RWPE1 (cell line): Measurements from ENCODE around the gene TMSB4X.

Experiments
- CTCF ChIA-PET: fragments of 350-600 bp; sonication (Branson Sonifier 250); formaldehyde crosslinking; extraction: SDS; loops from one replicate; lab custom pipeline; 2021; lab: Yijun Ruan, JAX
- POLR2A ChIA-PET: fragments of 400-600 bp; formaldehyde crosslinking; extraction: SDS; loops from one replicate; lab custom pipeline; 2020; ENCODE audit warnings: antibody characterized with exemption; ENCODE audit not compliant: low non-redundant PET; lab: Yijun Ruan, JAX
- DNase-seq: peaks from one replicate; pipeline ENCODE4 v3.0.0; 2012; ENCODE audit warnings: low spot score
- H3K27ac ChIP-seq: fragments of 450-650 bp; 2 replicates; pipeline ENCODE4 v1.5.1; 2017
- CTCF ChIP-seq: fragments of 450-650 bp; conservative IDR thresholded peaks from 2 replicates; pipeline ENCODE4 v1.5.1; 2017; ENCODE audit warnings: low read depth, mild to moderate bottlenecking

Gene TMSB4X

GRCh38 chrX:12965131-12965940 is 9.6 kb upstream of the TMSB4X start:
- POLR2A ChIA-PET = no interaction called here
- DNase-seq = no peak
- no peak for TF ChIP-seq CTCF
- CTCF ChIA-PET = interaction anchor here (0.7 kb wide), 1 partner anchor 10 kb away, joined by 4 read pairs; no protein-coding TSS in a partner anchor
- H3K27ac ChIP-seq = no peak overlapping the region

GRCh38 chrX:12966151-12966550 is 8.8 kb upstream of the TMSB4X start:
- no peak overlapping the region for H3K27ac ChIP-seq
- ChIA-PET POLR2A (no interaction called here), CTCF (no interaction called here)
- no peak for TF ChIP-seq CTCF
- DNase-seq = no peak

- CTCF ChIA-PET = no interaction called here
Measured at GRCh38 chrX:12967711-12968465, 7.0 kb upstream of the TMSB4X start.

GRCh38 chrX:12970691-12971202 is 4.2 kb upstream of the TMSB4X start:
- POLR2A ChIA-PET = no interaction called here
- H3K27ac ChIP-seq = no peak overlapping the region
- DNase-seq = no peak
- TF ChIP-seq CTCF = no peak
- CTCF ChIA-PET = interaction anchor here (0.7 kb wide), 1 partner anchor 282 kb away, joined by 3 read pairs; no protein-coding TSS in a partner anchor

More at GRCh38 chrX:12967711-12968465, 7.0 kb upstream of the TMSB4X start:
- H3K27ac ChIP-seq = no peak overlapping the region
- no peak for TF ChIP-seq CTCF
- POLR2A ChIA-PET = no interaction called here
- no peak for DNase-seq

GRCh38 chrX:12971282-12972003 is 3.5 kb upstream of the TMSB4X start:
- POLR2A ChIA-PET = no interaction called here
- no peak overlapping the region for H3K27ac ChIP-seq
- no peak for TF ChIP-seq CTCF
- CTCF ChIA-PET = interaction anchor here (0.5 kb wide), 1 partner anchor 252 kb away, joined by 4 read pairs; no protein-coding TSS in a partner anchor
- no peak for DNase-seq

- no peak for DNase-seq
- no peak for TF ChIP-seq CTCF
- CTCF ChIA-PET = no interaction called here
- no peak overlapping the region for H3K27ac ChIP-seq
- POLR2A ChIA-PET = no interaction called here
Measured at GRCh38 chrX:12972243-12972642, 2.7 kb upstream of the TMSB4X start.
